GM18505 (cell line): ENCODE measurements around the gene PROSER3.

Source experiments
- ATAC-seq: cut with Tn5 transposase; IDR thresholded peaks from one replicate; pipeline ENCODE4 v1.9.1; 2021; ENCODE audit not compliant: unreplicated experiment
- POLR2A ChIP-seq: IDR thresholded peaks from 4 replicates; pipeline ENCODE4 v1.6.1; 2011; ENCODE audit warnings: borderline replicate concordance; ENCODE audit not compliant: insufficient read depth, insufficient read length; ENCODE audit errors: extremely low read depth

Gene PROSER3

GRCh38 chr19:35757749-35758608 is at the start of gene PROSER3:
TSS of gene PROSER3 (plus strand) at chr19:35758176. CDS start at chr19:35758216, 40 bp downstream.
- peak; percentile 69 for TF ChIP-seq POLR2A
- ATAC-seq, result peak; percentile 91

GRCh38 chr19:35708391-35708790 is 49.6 kb upstream of the PROSER3 start:
- ATAC-seq, result no peak

GRCh38 chr19:35710784-35711723 is 46.9 kb upstream of the PROSER3 start:
- TF ChIP-seq POLR2A, result peak; percentile 50

More at GRCh38 chr19:35708391-35708790, 49.6 kb upstream of the PROSER3 start:
- no peak for TF ChIP-seq POLR2A

GRCh38 chr19:35712567-35713505 is 45.1 kb upstream of the PROSER3 start:
- peak; percentile 85 for TF ChIP-seq POLR2A
- ATAC-seq, result no peak

More at GRCh38 chr19:35710784-35711723, 46.9 kb upstream of the PROSER3 start:
- peak; percentile 46 for ATAC-seq

- no peak for TF ChIP-seq POLR2A
- no peak for ATAC-seq
Measured at GRCh38 chr19:35713506-35713850, 44.5 kb upstream of the PROSER3 start.

GRCh38 chr19:35713904-35714495 is 44.0 kb upstream of the PROSER3 start:
- no peak for ATAC-seq
- TF ChIP-seq POLR2A, result no peak

- TF ChIP-seq POLR2A, result no peak
- no peak for ATAC-seq
Measured at GRCh38 chr19:35714601-35715354, 43.2 kb upstream of the PROSER3 start.

GRCh38 chr19:35715355-35715809 is 42.6 kb upstream of the PROSER3 start:
- ATAC-seq, result no peak
- TF ChIP-seq POLR2A, result no peak

GRCh38 chr19:35715981-35716800 is 41.8 kb upstream of the PROSER3 start:
- ATAC-seq, result no peak
- TF ChIP-seq POLR2A, result no peak

GRCh38 chr19:35716801-35717664 is 40.9 kb upstream of the PROSER3 start:
- ATAC-seq, result peak; percentile 53
- TF ChIP-seq POLR2A, result no peak
